ENCODE results near the gene NELL2. TPM values are rescaled to one million over a fixed set of nuclear protein-coding genes. Genes with fewer than 3 reads are reported as not detected.
"Not testable (repeated sequence)": the region's sequence is repeated elsewhere in the genome, so short reads cannot be mapped to it uniquely, and the experiment has no call there.

The NELL2 gene
- total RNA-seq (100 to 1,000 TPM; 154 to 212 (median 169) TPM), total RNA-seq (43.6 to 729 (median 244) reads per million in 29 experiments)
- total RNA-seq (2013), result 132 TPM

- Mint-ChIP-seq H3K9me3 (peaks cover 10 to 28% (median 15%) of the 10 kb centered on the region in 3 donors), H3K36me3 (peaks cover 2% of the 10 kb centered on the region), H3K27me3 (peaks cover 7 to 13% of the 10 kb centered on the region in 2 donors), H3K4me1 (peaks cover 41 to 51% (median 42%) of the 10 kb centered on the region in 3 donors), H3K27ac (peak within 1 kb of the TSS; percentile 82 to 92), H3K4me3 (peak within 1 kb of the TSS; percentile 94 to 99 (median 99))
- ATAC-seq (replicated peaks in 1 of 4) (peak; percentile 76 to 82 (median 80)), DNase-seq (peak; percentile 29 to 76 (median 62))
- CTCF ChIA-PET, result interaction anchor here (0.6 to 6.1 kb wide), 17 partner anchors 10 to 839 kb away, joined by 3 to 82 read pairs (median 5); no protein-coding TSS in a partner anchor
- peaks cover 3 to 21% of the 10 kb centered on the region in 2 experiments for H3K4me1 ChIP-seq (ENCODE audit: control insufficient read depth in 1 of 2, extremely low read depth in 1 of 2, insufficient read depth in 2 of 2, low read length in 2 of 2)
- H3K9me3 ChIP-seq, result no peaks in the 10 kb centered on the region
- H3K27ac ChIP-seq (ENCODE audit: low read length), result peak within 1 kb of the TSS; percentile 3
- peak within 1 kb of the TSS; percentile 66 to 94 for H3K4me3 ChIP-seq (ENCODE audit: control insufficient read depth in 1 of 2, extremely low read depth in 1 of 2, low read length in 1 of 2)
- H3K36me3 ChIP-seq (ENCODE audit: control insufficient read depth in 2 of 2, extremely low read depth in 1 of 2, insufficient read depth in 1 of 2, low read length in 1 of 2), result no peaks in the 10 kb centered on the region
- POLR2A ChIA-PET, result interaction anchor here in 1 of 2 donors (0.6 to 0.7 kb wide), 4 partner anchors 21 to 649 kb away, joined by 3 to 5 read pairs (median 4); no protein-coding TSS in a partner anchor
- 1% methylated on average over 31 of the region's 53 CpGs for WGBS (ENCODE audit: insufficient coverage)
- peaks cover 3 to 20% of the 10 kb centered on the region in 2 experiments for H3K27me3 ChIP-seq (replicated peaks in 1 of 2; ENCODE audit: control insufficient read depth in 2 of 2, extremely low read depth in 1 of 2, insufficient read depth in 2 of 2, low read length in 1 of 2)
Measured at GRCh38 chr12:44875954-44876543, at the start of gene NELL2. TSS of gene NELL2 (minus strand) at chr12:44876315. CDS start at chr12:44875869, 446 bp downstream.

GRCh38 chr12:44921736-44922135 is 45.6 kb upstream of the NELL2 start:
- CTCF ChIA-PET, result no interaction called here
- Mint-ChIP-seq H3K9me3 (no peaks in the 10 kb centered on the region), H3K4me1 (no peaks in the 10 kb centered on the region), H3K27me3 (peaks cover 0 to 4% of the 10 kb centered on the region in 2 donors), H3K27ac (no peak overlapping the region), H3K4me3 (no peak overlapping the region), H3K36me3 (no peaks in the 10 kb centered on the region)
- Histone ChIP-seq H3K27ac (ENCODE audit: low read length) (no peak overlapping the region), H3K36me3 (ENCODE audit: control insufficient read depth in 2 of 2, extremely low read depth in 1 of 2, insufficient read depth in 1 of 2, low read length in 1 of 2) (no peaks in the 10 kb centered on the region), H3K4me3 (ENCODE audit: control insufficient read depth in 1 of 2, extremely low read depth in 1 of 2, low read length in 1 of 2) (no peak overlapping the region), H3K9me3 (no peaks in the 10 kb centered on the region), H3K27me3 (replicated peaks in 1 of 2; ENCODE audit: control insufficient read depth in 2 of 2, extremely low read depth in 1 of 2, insufficient read depth in 2 of 2, low read length in 1 of 2) (no peaks in the 10 kb centered on the region), H3K4me1 (ENCODE audit: control insufficient read depth in 1 of 2, extremely low read depth in 1 of 2, insufficient read depth in 2 of 2, low read length in 2 of 2) (no peaks in the 10 kb centered on the region)
- no CpG with 5 or more reads among the region's 3 CpGs for WGBS (ENCODE audit: insufficient coverage)
- DNase-seq (no peak), ATAC-seq (replicated peaks in 1 of 4) (no peak)
- POLR2A ChIA-PET, result no interaction called here

- no peaks in the 10 kb centered on the region for H3K9me3 Mint-ChIP-seq
- H3K36me3 Mint-ChIP-seq, result no peaks in the 10 kb centered on the region
- ATAC-seq (replicated peaks in 1 of 4) (no peak), DNase-seq (no peak)
- Histone ChIP-seq H3K4me3 (ENCODE audit: control insufficient read depth in 1 of 2, extremely low read depth in 1 of 2, low read length in 1 of 2) (no peak overlapping the region), H3K9me3 (no peaks in the 10 kb centered on the region), H3K36me3 (ENCODE audit: control insufficient read depth in 2 of 2, extremely low read depth in 1 of 2, insufficient read depth in 1 of 2, low read length in 1 of 2) (no peaks in the 10 kb centered on the region), H3K4me1 (ENCODE audit: control insufficient read depth in 1 of 2, extremely low read depth in 1 of 2, insufficient read depth in 2 of 2, low read length in 2 of 2) (no peaks in the 10 kb centered on the region), H3K27ac (ENCODE audit: low read length) (no peak overlapping the region), H3K27me3 (replicated peaks in 1 of 2; ENCODE audit: control insufficient read depth in 2 of 2, extremely low read depth in 1 of 2, insufficient read depth in 2 of 2, low read length in 1 of 2) (no peaks in the 10 kb centered on the region)
- ChIA-PET CTCF (no interaction called here), POLR2A (no interaction called here)
- peaks cover 0 to 4% of the 10 kb centered on the region in 2 donors for H3K27me3 Mint-ChIP-seq
- no CpG with 5 or more reads among the region's 1 CpG for WGBS (ENCODE audit: insufficient coverage)
- H3K4me3 Mint-ChIP-seq, result no peak overlapping the region
- H3K4me1 Mint-ChIP-seq, result no peaks in the 10 kb centered on the region
- no peak overlapping the region for H3K27ac Mint-ChIP-seq
Measured at GRCh38 chr12:44917141-44917540, 41.0 kb upstream of the NELL2 start.

DNA sequence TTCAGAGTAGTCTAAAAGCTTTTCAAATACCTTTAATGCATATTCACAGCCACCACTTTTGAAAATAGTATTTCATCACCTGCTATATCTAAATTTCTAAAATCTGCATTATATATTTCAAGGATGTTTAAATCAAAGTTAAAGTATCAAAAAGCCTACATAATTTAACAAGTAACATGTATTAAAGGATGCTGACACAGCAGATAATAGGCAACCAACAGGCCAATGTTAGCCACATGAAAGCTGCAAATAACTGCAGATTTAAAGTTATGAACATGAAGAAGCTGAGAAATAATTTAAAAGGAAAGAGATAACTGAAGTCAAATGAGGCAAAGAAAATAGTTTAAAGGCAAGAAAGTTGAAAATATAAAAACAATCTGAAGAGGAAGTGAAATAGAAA is 39.8 kb upstream of the NELL2 start:
- H3K4me3 Mint-ChIP-seq, result no peak overlapping the region
- Histone ChIP-seq H3K27me3 (replicated peaks in 1 of 2; ENCODE audit: control insufficient read depth in 2 of 2, extremely low read depth in 1 of 2, insufficient read depth in 2 of 2, low read length in 1 of 2) (no peaks in the 10 kb centered on the region), H3K9me3 (no peaks in the 10 kb centered on the region), H3K27ac (ENCODE audit: low read length) (no peak overlapping the region), H3K4me1 (ENCODE audit: control insufficient read depth in 1 of 2, extremely low read depth in 1 of 2, insufficient read depth in 2 of 2, low read length in 2 of 2) (no peaks in the 10 kb centered on the region), H3K4me3 (ENCODE audit: control insufficient read depth in 1 of 2, extremely low read depth in 1 of 2, low read length in 1 of 2) (no peak overlapping the region), H3K36me3 (ENCODE audit: control insufficient read depth in 2 of 2, extremely low read depth in 1 of 2, insufficient read depth in 1 of 2, low read length in 1 of 2) (no peaks in the 10 kb centered on the region)
- ATAC-seq (replicated peaks in 1 of 4), result no peak
- H3K27ac Mint-ChIP-seq, result no peak overlapping the region
- CTCF ChIA-PET, result no interaction called here
- POLR2A ChIA-PET, result no interaction called here
- no peaks in the 10 kb centered on the region for H3K36me3 Mint-ChIP-seq
- no peak for DNase-seq
- no peaks in the 10 kb centered on the region for H3K4me1 Mint-ChIP-seq
- no peaks in the 10 kb centered on the region for H3K9me3 Mint-ChIP-seq
- peaks cover 0 to 4% of the 10 kb centered on the region in 2 donors for H3K27me3 Mint-ChIP-seq

DNA sequence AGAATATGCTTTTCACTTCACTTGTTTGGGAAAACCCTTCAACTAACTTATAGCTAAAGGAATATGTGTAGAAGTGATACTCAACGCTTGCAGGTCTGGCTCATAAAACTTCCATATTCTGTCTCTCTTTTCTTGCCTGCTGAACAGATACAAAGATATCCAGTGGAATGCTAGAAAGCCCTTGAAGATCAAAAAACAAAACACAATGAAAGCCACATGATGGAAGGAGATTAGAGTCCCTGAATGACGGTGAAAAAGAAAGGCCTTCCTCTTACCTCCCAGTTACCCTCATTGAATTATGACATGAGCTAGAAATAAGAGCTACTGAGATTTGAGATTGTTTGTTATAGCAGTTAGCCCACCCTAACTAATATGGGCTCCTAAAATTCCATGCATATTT is 28.2 kb upstream of the NELL2 start:
- CTCF ChIA-PET, result no interaction called here
- H3K27me3 Mint-ChIP-seq, result peaks cover 0 to 8% of the 10 kb centered on the region in 2 donors
- no CpG with 5 or more reads among the region's 2 CpGs for WGBS (ENCODE audit: insufficient coverage)

DNA sequence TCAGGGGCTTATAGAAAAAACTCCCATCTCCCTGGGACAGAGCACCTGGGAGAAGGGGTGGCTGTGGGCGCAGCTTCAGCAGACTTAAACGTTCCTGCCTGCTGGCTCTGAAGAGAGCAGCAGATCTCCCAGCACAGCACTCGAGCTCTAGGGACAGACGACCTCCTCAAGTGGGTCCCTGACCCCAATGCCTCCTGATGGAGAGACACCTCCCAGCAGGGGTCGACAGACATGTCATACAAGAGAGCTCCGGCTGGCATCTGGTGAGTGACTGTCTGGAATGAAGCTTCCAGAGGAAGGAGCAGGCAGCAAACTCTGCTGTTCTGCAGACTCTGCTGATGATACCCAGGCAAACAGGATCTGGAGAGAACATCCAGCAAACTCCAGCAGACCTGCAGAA is 22.0 kb upstream of the NELL2 start:
- H3K4me3 Mint-ChIP-seq, CTCF ChIA-PET: not testable (repeated sequence)
- H3K27me3 Mint-ChIP-seq, result peaks cover 12 to 20% of the 10 kb centered on the region in 2 donors

More for the DNA sequence above, 28.2 kb upstream of the NELL2 start:
- Mint-ChIP-seq H3K4me3 (no peak overlapping the region), H3K4me1 (no peaks in the 10 kb centered on the region), H3K9me3 (peaks cover 0 to 26% (median 16%) of the 10 kb centered on the region in 3 donors), H3K27ac (no peak overlapping the region), H3K36me3 (peaks cover 6% of the 10 kb centered on the region)
- H3K9me3 ChIP-seq, result no peaks in the 10 kb centered on the region
- no peaks in the 10 kb centered on the region for H3K4me1 ChIP-seq (ENCODE audit: control insufficient read depth in 1 of 2, extremely low read depth in 1 of 2, insufficient read depth in 2 of 2, low read length in 2 of 2)
- DNase-seq (no peak), ATAC-seq (replicated peaks in 1 of 4) (no peak)
- H3K27me3 ChIP-seq (replicated peaks in 1 of 2; ENCODE audit: control insufficient read depth in 2 of 2, extremely low read depth in 1 of 2, insufficient read depth in 2 of 2, low read length in 1 of 2), result no peaks in the 10 kb centered on the region
- no peaks in the 10 kb centered on the region for H3K36me3 ChIP-seq (ENCODE audit: control insufficient read depth in 2 of 2, extremely low read depth in 1 of 2, insufficient read depth in 1 of 2, low read length in 1 of 2)
- H3K27ac ChIP-seq (ENCODE audit: low read length), result no peak overlapping the region
- no peak overlapping the region for H3K4me3 ChIP-seq (ENCODE audit: control insufficient read depth in 1 of 2, extremely low read depth in 1 of 2, low read length in 1 of 2)
- POLR2A ChIA-PET, result no interaction called here

More for the DNA sequence above, 22.0 kb upstream of the NELL2 start:
- peaks cover 13% of the 10 kb centered on the region for H3K36me3 Mint-ChIP-seq
- DNase-seq; H3K4me3 ChIP-seq (ENCODE audit: control insufficient read depth in 1 of 2, extremely low read depth in 1 of 2, low read length in 1 of 2); H3K27ac Mint-ChIP-seq; H3K36me3 ChIP-seq (ENCODE audit: control insufficient read depth in 2 of 2, extremely low read depth in 1 of 2, insufficient read depth in 1 of 2, low read length in 1 of 2); H3K4me1 ChIP-seq (ENCODE audit: control insufficient read depth in 1 of 2, extremely low read depth in 1 of 2, insufficient read depth in 2 of 2, low read length in 2 of 2); H3K4me1 Mint-ChIP-seq; H3K27me3 ChIP-seq (replicated peaks in 1 of 2; ENCODE audit: control insufficient read depth in 2 of 2, extremely low read depth in 1 of 2, insufficient read depth in 2 of 2, low read length in 1 of 2); H3K9me3 ChIP-seq; H3K27ac ChIP-seq (ENCODE audit: low read length); ATAC-seq (replicated peaks in 1 of 4): not testable (repeated sequence)
- H3K9me3 Mint-ChIP-seq, result peaks cover 6 to 41% (median 31%) of the 10 kb centered on the region in 3 donors
- 73% methylated on average over 4 of the region's 6 CpGs for WGBS (ENCODE audit: insufficient coverage)
- POLR2A ChIA-PET, result interaction anchor here in 1 of 2 donors (0.6 kb wide), 1 partner anchor 147 kb away, joined by 3 read pairs; no protein-coding TSS in a partner anchor
